H9 (cell line): ENCODE results near the gene SMC5. TPM values are rescaled to one million over a fixed set of nuclear protein-coding genes. Genes with fewer than 3 reads are reported as not detected.

Experiments used
- DNase-seq: peaks from one replicate; pipeline ENCODE4 v3.0.0-alpha.2; 2017
- H2AFZ ChIP-seq: one replicate; pipeline ENCODE4 v1.6.1; 2013; ENCODE audit warnings: mild to moderate bottlenecking, low read length, control low read depth, moderate library complexity
- H2AK5ac ChIP-seq: 2 replicates; pipeline ENCODE4 v1.6.1; 2013; ENCODE audit warnings: low read length, control low read depth, mixed read lengths; ENCODE audit not compliant: insufficient read length
- H2BK120ac ChIP-seq: one replicate; pipeline ENCODE4 v1.6.1; 2013; ENCODE audit warnings: low read depth, mild to moderate bottlenecking, low read length, control low read depth, inconsistent platforms; ENCODE audit not compliant: poor library complexity, severe bottlenecking
- H2BK12ac ChIP-seq: 2 replicates; pipeline ENCODE4 v1.6.1; 2013; ENCODE audit warnings: low read length, control low read depth, mixed read lengths, low read depth; ENCODE audit not compliant: insufficient read length
- H2BK15ac ChIP-seq: 2 replicates; pipeline ENCODE4 v1.6.1; 2013; ENCODE audit warnings: low read depth, low read length, control low read depth
- H2BK20ac ChIP-seq: one replicate; pipeline ENCODE4 v1.6.1; 2013; ENCODE audit warnings: low read depth, mild to moderate bottlenecking, low read length, control low read depth, inconsistent platforms; ENCODE audit not compliant: poor library complexity, severe bottlenecking
- H2BK5ac ChIP-seq: 2 replicates; pipeline ENCODE4 v1.6.1; 2013; ENCODE audit warnings: low read length, control low read depth, mixed read lengths; ENCODE audit not compliant: insufficient read length
- H3K14ac ChIP-seq: 2 replicates; pipeline ENCODE4 v1.6.1; 2013; ENCODE audit warnings: low read length, control low read depth; ENCODE audit not compliant: insufficient read depth
- H3K18ac ChIP-seq: 2 replicates; pipeline ENCODE4 v1.6.1; 2013; ENCODE audit warnings: low read depth, mild to moderate bottlenecking, mixed read lengths, low read length, control low read depth; ENCODE audit not compliant: insufficient read length
- H3K23ac ChIP-seq: 2 replicates; pipeline ENCODE4 v1.6.1; 2013; ENCODE audit warnings: low read length, control low read depth, mixed read lengths, low read depth; ENCODE audit not compliant: insufficient read length
- H3K23me2 ChIP-seq: 2 replicates; pipeline ENCODE4 v1.6.1; 2013; ENCODE audit warnings: low read depth, mild to moderate bottlenecking, mixed read lengths, low read length, control low read depth; ENCODE audit not compliant: insufficient read length, poor library complexity, severe bottlenecking
- H3K27ac ChIP-seq: 2 replicates; pipeline ENCODE4 v1.5.1; 2013; ENCODE audit warnings: low read length, control low read depth, mixed read lengths, low read depth; ENCODE audit not compliant: insufficient read length
- H3K27me3 ChIP-seq: 2 replicates; pipeline ENCODE4 v1.6.1; 2013; ENCODE audit warnings: low read length, control low read depth, inconsistent platforms; ENCODE audit not compliant: insufficient read depth
- H3K4ac ChIP-seq: 2 replicates; pipeline ENCODE4 v1.6.1; 2013; ENCODE audit warnings: low read depth, mild to moderate bottlenecking, control low read depth, inconsistent platforms, low read length, moderate library complexity
- H3K4me1 ChIP-seq: 2 replicates; pipeline ENCODE4 v1.6.1; 2013; ENCODE audit warnings: low read length, control low read depth, inconsistent platforms; ENCODE audit not compliant: insufficient read depth
- H3K4me2 ChIP-seq: 2 replicates; pipeline ENCODE4 v1.6.1; 2013; ENCODE audit warnings: low read length, control low read depth, mixed read lengths; ENCODE audit not compliant: insufficient read length, insufficient read depth
- H3K56ac ChIP-seq: 2 replicates; pipeline ENCODE4 v1.6.1; 2013; ENCODE audit warnings: low read depth, mild to moderate bottlenecking, mixed read lengths, low read length, control low read depth; ENCODE audit not compliant: insufficient read length
- H3K79me1 ChIP-seq: 2 replicates; pipeline ENCODE4 v1.6.1; 2013; ENCODE audit warnings: low read depth, mild to moderate bottlenecking, moderate library complexity, low read length, control low read depth, inconsistent platforms; ENCODE audit not compliant: insufficient read depth, poor library complexity, severe bottlenecking
- H3K79me2 ChIP-seq: 2 replicates; pipeline ENCODE4 v1.6.1; 2013; ENCODE audit warnings: low read length, control low read depth, inconsistent platforms; ENCODE audit not compliant: insufficient read depth
- H3K9ac ChIP-seq: 2 replicates; pipeline ENCODE4 v1.6.1; 2013; ENCODE audit warnings: low read length, control low read depth, mixed read lengths; ENCODE audit not compliant: insufficient read length; ENCODE audit errors: extremely low read depth
- H3K9me3 ChIP-seq: one replicate; pipeline ENCODE4 v1.6.1; 2013; ENCODE audit warnings: low read depth, low read length, inconsistent platforms; ENCODE audit not compliant: control insufficient read depth
- H3T11ph ChIP-seq: one replicate; pipeline ENCODE4 v1.6.1; 2013; ENCODE audit warnings: mild to moderate bottlenecking, low read length, control low read depth, inconsistent platforms
- H4K20me1 ChIP-seq: one replicate; pipeline ENCODE4 v1.6.1; 2013; ENCODE audit not compliant: control insufficient read depth, insufficient read length, insufficient read depth
- H4K5ac ChIP-seq: 2 replicates; pipeline ENCODE4 v1.6.1; 2013; ENCODE audit warnings: low read depth, mild to moderate bottlenecking, mixed read lengths, low read length, control low read depth; ENCODE audit not compliant: insufficient read length
- H4K8ac ChIP-seq: replicated peaks from 2 replicates; pipeline ENCODE4 v1.6.1; 2013; ENCODE audit warnings: low read length, control low read depth, mixed read lengths, low read depth; ENCODE audit not compliant: insufficient read length
- H4K91ac ChIP-seq: 2 replicates; pipeline ENCODE4 v1.6.1; 2013; ENCODE audit warnings: low read depth, mild to moderate bottlenecking, moderate library complexity, mixed read lengths, low read length, control low read depth; ENCODE audit not compliant: insufficient read length
- H3K27ac Mint-ChIP-seq, 3 experiments: 2 replicates in 2 of 3; 3 replicates in 1 of 3; pipeline ENCODE4 v1.8.0; 2020 to 2021; ENCODE audit warnings: mixed read lengths in 3 of 3, mild to moderate bottlenecking in 1 of 3, moderate library complexity in 1 of 3
- H3K27me3 Mint-ChIP-seq: 2 replicates; pipeline ENCODE4 v1.8.0; 2021; ENCODE audit warnings: low read depth, mild to moderate bottlenecking, moderate library complexity, mixed read lengths
- H3K36me3 Mint-ChIP-seq, 3 experiments: 2 replicates in 2 of 3; 3 replicates in 1 of 3; pipeline ENCODE4 v1.8.0; 2020 to 2021; ENCODE audit warnings: low read depth in 3 of 3, mixed read lengths in 3 of 3; ENCODE audit not compliant: insufficient read depth in 1 of 3
- H3K4me1 Mint-ChIP-seq, 2 experiments: 2 replicates each; pipeline ENCODE4 v1.8.0; 2020; ENCODE audit warnings: mixed read lengths in 2 of 2
- H3K4me3 Mint-ChIP-seq, 2 experiments: 2 replicates in 1 of 2; 3 replicates in 1 of 2; pipeline ENCODE4 v1.8.0; 2020 to 2021; ENCODE audit warnings: mild to moderate bottlenecking in 2 of 2, mixed read lengths in 2 of 2, moderate library complexity in 1 of 2
- H3K9me3 Mint-ChIP-seq, 2 experiments: 2 replicates in 1 of 2; 3 replicates in 1 of 2; pipeline ENCODE4 v1.8.0; 2020; ENCODE audit warnings: mild to moderate bottlenecking in 2 of 2, mixed read lengths in 2 of 2, moderate library complexity in 1 of 2
- WGBS: extraction: QIAGEN DNeasy Blood & Tissue Kit; methylation state at CpG from one replicate; pipeline ENCODE4 v1.1.7; 2013; ENCODE audit warnings: missing lambda C conversion rate, low lambda C conversion rate, mixed read lengths; ENCODE audit not compliant: insufficient read length; ENCODE audit errors: extremely low coverage; 5-methylcytosine and 5-hydroxymethylcytosine counted together
- total RNA-seq: library from RNA; stranded (reverse); gene quantifications from 2 replicates; pipeline ENCODE4 v1.2.1, GENCODE V29; 2021
- TF ChIP-seq, protein P1 (sequence below): fragments of 200-600 bp; sonication (generic); conservative IDR thresholded peaks from 3 replicates; pipeline ENCODE4 v1.8.0; 2021; ENCODE audit warnings: antibody characterized with exemption, mild to moderate bottlenecking

SMC5 gene
- total RNA-seq, 1 experiment from 2014 or later = 29.6 TPM

GRCh38 chr9:70285246-70285645 lies 26.5 kb downstream of the SMC5 start:
- Histone ChIP-seq H3K27ac (no peak overlapping the region), H3K79me2 (no peaks in the 10 kb centered on the region)

More at GRCh38 chr9:70285246-70285645, 26.5 kb downstream of the SMC5 start:
- DNase-seq = no peak
- Histone ChIP-seq H3K4ac (no peak overlapping the region), H4K8ac (no peak overlapping the region), H2AFZ (no peak overlapping the region), H4K5ac (no peak overlapping the region), H3K23me2 (no peaks in the 10 kb centered on the region), H3K27me3 (no peaks in the 10 kb centered on the region), H3K56ac (no peak overlapping the region), H3T11ph (no peak overlapping the region), H4K91ac (no peak overlapping the region), H3K18ac (no peak overlapping the region), H3K14ac (no peak overlapping the region), H2BK12ac (no peak overlapping the region), H2BK15ac (no peak overlapping the region), H3K79me1 (no peaks in the 10 kb centered on the region), H3K4me1 (no peaks in the 10 kb centered on the region), H3K23ac (no peak overlapping the region), H3K9me3 (no peaks in the 10 kb centered on the region), H3K9ac (no peak overlapping the region), H2BK120ac (no peak overlapping the region), H3K4me2 (no peak overlapping the region), H2AK5ac (no peak overlapping the region), H2BK20ac (no peak overlapping the region), H4K20me1 (no peaks in the 10 kb centered on the region), H2BK5ac (no peak overlapping the region)
- Mint-ChIP-seq H3K9me3 (no peaks in the 10 kb centered on the region; a peak in 1 of 5 replicates), H3K27ac (no peak overlapping the region), H3K4me1 (no peaks in the 10 kb centered on the region), H3K4me3 (no peak overlapping the region), H3K36me3 (peaks cover 16 to 63% (median 50%) of the 10 kb centered on the region in 3 experiments), H3K27me3 (no peaks in the 10 kb centered on the region)
- TF ChIP-seq, protein P1, sequence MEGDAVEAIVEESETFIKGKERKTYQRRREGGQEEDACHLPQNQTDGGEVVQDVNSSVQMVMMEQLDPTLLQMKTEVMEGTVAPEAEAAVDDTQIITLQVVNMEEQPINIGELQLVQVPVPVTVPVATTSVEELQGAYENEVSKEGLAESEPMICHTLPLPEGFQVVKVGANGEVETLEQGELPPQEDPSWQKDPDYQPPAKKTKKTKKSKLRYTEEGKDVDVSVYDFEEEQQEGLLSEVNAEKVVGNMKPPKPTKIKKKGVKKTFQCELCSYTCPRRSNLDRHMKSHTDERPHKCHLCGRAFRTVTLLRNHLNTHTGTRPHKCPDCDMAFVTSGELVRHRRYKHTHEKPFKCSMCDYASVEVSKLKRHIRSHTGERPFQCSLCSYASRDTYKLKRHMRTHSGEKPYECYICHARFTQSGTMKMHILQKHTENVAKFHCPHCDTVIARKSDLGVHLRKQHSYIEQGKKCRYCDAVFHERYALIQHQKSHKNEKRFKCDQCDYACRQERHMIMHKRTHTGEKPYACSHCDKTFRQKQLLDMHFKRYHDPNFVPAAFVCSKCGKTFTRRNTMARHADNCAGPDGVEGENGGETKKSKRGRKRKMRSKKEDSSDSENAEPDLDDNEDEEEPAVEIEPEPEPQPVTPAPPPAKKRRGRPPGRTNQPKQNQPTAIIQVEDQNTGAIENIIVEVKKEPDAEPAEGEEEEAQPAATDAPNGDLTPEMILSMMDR = no peak
- no CpG with 5 or more reads among the region's 3 CpGs for WGBS
